Measurements from ENCODE around the gene ANKMY1.

ANKMY1 gene

GRCh38 chr2:240557808-240558207 is at the start of gene ANKMY1:
Gene ANKMY1 (minus strand): TSS chr2:240557988. CDS start chr2:240557335, 653 bp downstream.
- peak; percentile 96 for DNase-seq (ENCODE audit: low spot score)

- no peak for DNase-seq (ENCODE audit: low spot score)
These were observed 48.3 kb upstream of the ANKMY1 start for GRCh38 chr2:240605867-240606743.

GRCh38 chr2:240604939-240605716 is 47.3 kb upstream of the ANKMY1 start:
- no peak for DNase-seq (ENCODE audit: low spot score)

- DNase-seq (ENCODE audit: low spot score): peak; percentile 71
These were observed 46.6 kb upstream of the ANKMY1 start for GRCh38 chr2:240604291-240604938.

GRCh38 chr2:240603846-240604245 is 46.1 kb upstream of the ANKMY1 start:
- no peak for DNase-seq (ENCODE audit: low spot score)

GRCh38 chr2:240603081-240603835 is 45.5 kb upstream of the ANKMY1 start:
- no peak for DNase-seq (ENCODE audit: low spot score)

- DNase-seq (ENCODE audit: low spot score): no peak
These were observed 44.7 kb upstream of the ANKMY1 start for GRCh38 chr2:240602266-240603050.

GRCh38 chr2:240601831-240602160 is 44.0 kb upstream of the ANKMY1 start:
- no peak for DNase-seq (ENCODE audit: low spot score)

GRCh38 chr2:240601061-240601830 is 43.5 kb upstream of the ANKMY1 start:
- no peak for DNase-seq (ENCODE audit: low spot score)

- no peak for DNase-seq (ENCODE audit: low spot score)
These were observed 42.7 kb upstream of the ANKMY1 start for GRCh38 chr2:240600451-240600961.

GRCh38 chr2:240599141-240599583 is 41.4 kb upstream of the ANKMY1 start:
- no peak for DNase-seq (ENCODE audit: low spot score)

- no peak for DNase-seq (ENCODE audit: low spot score)
These were observed 40.6 kb upstream of the ANKMY1 start for GRCh38 chr2:240598311-240598911.

GRCh38 chr2:240597419-240598181 is 39.8 kb upstream of the ANKMY1 start:
- no peak for DNase-seq (ENCODE audit: low spot score)

GRCh38 chr2:240597054-240597418 is 39.2 kb upstream of the ANKMY1 start:
- DNase-seq (ENCODE audit: low spot score): no peak

- DNase-seq (ENCODE audit: low spot score): no peak
These were observed 38.7 kb upstream of the ANKMY1 start for GRCh38 chr2:240596491-240596931.

- DNase-seq (ENCODE audit: low spot score): no peak
These were observed 38.3 kb upstream of the ANKMY1 start for GRCh38 chr2:240596080-240596460.

GRCh38 chr2:240595381-240596079 is 37.7 kb upstream of the ANKMY1 start:
- DNase-seq (ENCODE audit: low spot score): peak; percentile 37

Data from AG20443 (cell line).